Raji (cell line): ENCODE data around the gene ERCC6L.

Source experiments
- POLR2A ChIP-seq: IDR thresholded peaks from 2 replicates; pipeline ENCODE4 v1.6.1; 2011; ENCODE audit warnings: low read depth, low read length, control low read depth; ENCODE audit not compliant: insufficient read depth

ERCC6L gene

DNA sequence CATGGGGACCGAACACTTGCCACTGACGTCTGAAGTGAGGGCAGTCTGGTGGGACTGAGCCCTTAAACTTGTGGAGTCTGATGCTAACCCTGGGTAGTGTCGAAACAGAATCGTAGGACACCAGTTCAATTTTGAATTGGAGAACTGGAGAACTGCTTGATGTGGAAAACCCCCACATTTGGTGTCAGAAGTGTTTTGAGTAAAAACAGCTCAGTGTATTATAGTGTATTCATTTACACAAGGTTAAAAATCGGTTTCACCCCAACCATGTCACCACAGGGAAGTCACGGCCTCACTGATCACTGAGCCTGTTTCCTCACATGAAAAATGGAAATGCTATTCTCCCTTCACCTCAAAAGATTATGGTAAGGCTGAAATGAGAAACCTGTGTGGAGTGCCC is 35.4 kb downstream of the ERCC6L start:
- TF ChIP-seq POLR2A: no peak

DNA sequence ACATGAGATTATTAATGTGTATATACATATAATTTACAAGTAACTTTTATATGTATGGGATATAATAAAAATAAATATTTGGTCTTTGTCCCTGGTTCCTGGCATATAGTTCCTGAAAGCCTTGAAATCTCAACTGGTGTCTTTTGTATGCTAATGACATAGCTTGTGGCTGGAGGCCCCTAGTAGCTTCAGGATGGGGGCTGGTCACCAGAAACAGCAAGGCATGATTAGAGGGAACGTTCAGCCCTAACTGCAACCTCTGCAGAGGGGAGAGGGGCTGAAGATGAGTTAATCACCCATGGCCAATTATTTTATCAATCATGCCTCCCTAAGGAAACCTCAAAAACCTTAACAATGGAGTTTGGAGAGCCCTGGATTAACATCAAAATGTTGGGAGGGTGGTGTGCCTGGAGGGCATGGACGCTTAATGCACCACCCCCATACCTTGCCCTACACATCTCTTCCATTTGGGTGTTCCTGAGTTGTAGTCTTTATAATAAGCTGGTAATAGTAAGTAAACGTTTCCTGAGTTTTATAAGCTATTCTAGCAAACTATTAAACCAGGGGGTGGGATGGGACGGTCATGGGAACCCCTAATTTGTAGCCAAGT is 35.9 kb downstream of the ERCC6L start:
- no peak for TF ChIP-seq POLR2A

DNA sequence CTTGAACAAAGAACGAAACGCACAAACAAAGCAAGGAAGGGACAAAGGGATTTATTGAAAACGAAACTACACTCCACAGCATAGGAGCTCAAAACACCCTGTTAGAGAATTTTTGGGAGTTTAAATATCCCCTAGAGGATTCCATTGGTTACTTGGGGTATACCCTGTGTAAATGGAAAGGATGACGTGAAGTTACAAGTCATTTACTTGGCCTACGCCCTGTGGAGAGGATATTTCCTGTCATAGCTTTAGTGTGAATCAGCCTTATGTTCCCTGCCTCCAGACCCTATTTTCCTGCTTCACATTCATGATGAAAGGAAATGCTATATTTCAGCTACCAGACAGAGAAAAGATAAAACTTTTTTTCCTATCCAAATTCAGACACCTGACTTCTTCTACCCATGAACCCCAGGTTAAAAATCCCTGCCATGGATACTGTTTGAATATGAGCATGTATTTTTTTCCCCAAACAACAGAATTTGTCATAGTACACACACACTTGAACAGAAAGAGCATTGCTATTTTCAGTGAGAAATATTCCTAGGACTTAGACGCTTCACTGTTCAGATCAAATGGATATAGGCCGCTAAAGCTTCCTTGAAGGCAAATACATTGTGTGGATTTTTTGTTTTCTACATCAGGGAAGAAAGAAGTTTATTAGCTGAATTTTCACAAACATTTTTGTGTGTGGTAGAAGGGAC is 36.8 kb downstream of the ERCC6L start:
- no peak for TF ChIP-seq POLR2A

DNA sequence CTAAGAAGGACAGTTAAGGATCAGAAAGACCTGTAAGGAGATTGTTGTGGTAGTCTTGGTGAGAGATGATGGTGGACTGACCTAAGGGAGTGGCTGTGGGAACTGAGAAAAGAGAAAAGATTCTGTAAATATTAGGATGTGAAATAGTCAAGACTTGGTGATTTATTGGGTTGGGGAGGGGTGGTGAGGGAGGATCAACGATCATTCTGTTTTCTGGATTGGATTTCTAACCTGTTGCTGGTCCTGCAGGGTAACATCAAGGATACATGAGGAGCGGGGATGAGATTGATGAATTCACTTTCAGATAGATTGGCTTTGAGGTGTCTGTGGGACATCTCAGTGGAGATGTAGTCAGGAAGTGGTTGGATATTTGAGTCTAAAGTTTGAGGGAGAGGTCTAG is 55.9 kb downstream of the ERCC6L start:
- no peak for TF ChIP-seq POLR2A

DNA sequence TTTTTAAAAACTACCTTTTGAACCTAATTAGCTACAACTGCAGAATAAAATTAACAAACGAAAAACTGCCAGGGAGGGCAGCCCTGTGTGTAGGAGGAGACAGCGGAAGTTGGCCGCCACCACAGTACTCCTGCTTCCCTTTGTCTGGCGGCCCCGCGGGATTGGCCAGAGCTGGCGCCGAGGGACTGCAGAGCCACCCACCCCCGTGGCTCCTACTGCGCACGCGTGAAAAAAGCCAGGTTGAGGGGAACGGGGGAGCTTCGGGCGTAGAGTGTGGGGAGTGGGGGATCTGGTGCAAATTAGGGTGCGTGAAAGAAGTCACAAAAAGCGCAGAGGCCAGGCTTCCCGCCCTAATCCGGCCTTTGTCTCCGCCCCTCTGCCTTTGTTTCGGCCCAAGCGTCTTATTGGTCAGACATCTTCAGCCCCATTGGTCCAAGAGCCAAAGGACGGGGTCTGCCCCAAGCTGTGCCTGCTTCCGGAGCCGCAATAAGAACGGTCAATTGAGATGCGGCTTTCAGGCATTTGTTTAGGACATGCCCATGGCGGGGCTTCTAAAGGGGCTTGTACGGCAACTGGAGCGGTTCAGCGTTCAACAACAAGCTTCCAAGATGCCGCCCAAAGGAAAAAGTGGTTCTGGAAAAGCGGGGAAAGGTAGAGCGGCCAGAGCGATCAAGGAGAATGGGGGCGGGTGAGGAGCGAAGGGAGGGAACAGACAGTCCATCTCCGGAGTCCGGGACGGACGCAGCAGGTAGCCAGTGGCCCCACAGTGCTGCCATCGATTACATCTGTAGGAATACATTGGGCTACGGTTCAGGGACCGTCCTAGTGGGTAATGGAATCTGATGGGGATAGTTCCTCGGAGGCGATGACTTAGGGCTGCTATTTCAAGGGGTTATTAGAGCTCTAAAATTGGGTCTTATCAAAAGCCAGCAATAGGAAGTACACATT is 57.4 kb downstream of the ERCC6L start, which contains the start of gene PIN4:
TSS of gene PIN4 (plus strand) at position 580 of the 948 bp plus-strand sequence. CDS start at position 609, 29 bp downstream.
- TF ChIP-seq POLR2A: peak; percentile 63

DNA sequence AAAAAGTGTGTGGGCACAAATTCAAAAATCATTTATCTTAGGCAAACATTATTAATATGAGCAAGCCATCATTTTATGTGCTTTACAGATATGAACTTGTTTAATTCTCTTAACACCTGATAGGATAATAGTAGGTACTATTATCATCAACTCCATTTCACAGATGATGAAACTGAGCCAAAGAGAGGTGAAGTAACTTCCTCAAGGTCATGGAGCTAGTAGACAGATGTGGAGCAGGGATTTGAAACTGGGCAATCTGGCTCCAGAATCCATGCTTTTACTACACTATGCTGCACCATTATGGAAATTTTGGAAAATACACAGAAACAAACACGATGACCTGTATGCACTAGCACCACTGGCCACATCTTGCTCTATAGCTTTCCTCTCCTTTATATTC is 58.3 kb downstream of the ERCC6L start:
- no peak for TF ChIP-seq POLR2A

DNA sequence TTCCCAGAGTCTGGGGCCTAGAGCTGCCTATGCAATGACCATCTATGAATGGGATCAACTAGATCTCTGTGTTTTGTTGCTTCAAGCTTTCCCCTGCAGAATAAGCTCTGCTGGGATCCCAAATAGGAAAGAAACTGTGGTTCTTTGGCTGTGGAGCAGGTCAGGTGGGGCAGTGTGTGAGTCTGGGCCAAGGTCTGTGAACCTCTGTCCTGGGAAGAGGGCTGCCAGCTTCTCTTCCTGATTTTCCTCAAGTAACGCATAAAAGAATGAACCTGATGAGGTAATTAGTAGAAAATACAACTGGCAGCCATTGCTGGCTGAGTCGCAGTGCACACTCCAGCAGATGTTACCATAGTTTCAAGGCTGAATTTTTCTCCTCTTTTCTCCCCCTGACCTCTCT is 61.8 kb downstream of the ERCC6L start:
- no peak for TF ChIP-seq POLR2A

DNA sequence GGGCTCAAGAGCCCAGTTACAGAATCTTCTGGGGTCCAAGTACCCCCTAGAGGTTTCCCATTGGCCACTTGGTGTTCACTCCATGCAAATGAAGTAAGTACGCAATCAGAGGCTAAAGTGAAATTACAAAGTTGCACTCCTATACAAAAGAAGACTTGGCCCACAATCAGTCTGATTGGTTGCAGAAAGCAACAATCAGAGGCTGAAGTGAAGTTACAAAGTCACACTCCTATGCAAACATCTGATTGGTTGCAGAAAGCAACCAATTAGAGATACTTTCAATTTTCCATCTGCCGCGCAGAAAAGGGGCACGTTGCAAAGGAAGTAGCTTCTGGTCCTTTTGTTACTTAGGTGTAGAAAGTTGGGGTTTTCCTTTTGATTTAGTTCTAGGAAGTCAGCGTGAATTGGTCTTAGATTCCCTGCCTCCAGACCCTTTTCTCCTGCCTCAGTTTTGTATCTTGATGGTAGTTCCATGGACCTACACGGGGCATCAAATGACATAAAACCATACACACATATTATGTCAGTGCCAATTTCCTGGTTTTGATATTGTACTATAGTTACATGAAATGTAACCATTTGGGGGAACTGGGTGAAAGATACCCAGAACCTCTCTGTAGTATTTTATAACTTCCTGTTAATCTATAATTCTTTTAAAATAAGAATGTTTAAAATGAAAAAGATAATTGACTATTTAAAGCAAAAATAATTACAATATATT is 69.7 kb downstream of the ERCC6L start:
- TF ChIP-seq POLR2A: no peak

DNA sequence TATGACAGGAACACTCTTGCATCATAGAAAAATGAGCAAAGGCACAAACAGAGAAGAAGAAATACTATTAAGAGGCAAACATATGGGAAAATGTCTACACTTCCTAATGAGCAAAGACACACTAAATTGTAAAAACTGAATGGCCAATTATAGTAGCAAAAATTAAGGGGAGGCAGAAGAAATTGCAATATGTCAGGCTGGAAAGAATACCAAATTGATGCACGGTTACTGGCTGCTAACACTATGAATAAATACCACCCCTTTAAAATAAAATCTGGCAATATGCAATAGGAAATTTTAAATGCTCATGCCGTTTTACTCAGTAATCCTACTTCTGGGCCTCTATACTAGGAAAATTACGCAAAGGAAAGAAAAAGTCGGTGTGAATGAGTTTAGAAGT is 73.3 kb downstream of the ERCC6L start:
- no peak for TF ChIP-seq POLR2A

DNA sequence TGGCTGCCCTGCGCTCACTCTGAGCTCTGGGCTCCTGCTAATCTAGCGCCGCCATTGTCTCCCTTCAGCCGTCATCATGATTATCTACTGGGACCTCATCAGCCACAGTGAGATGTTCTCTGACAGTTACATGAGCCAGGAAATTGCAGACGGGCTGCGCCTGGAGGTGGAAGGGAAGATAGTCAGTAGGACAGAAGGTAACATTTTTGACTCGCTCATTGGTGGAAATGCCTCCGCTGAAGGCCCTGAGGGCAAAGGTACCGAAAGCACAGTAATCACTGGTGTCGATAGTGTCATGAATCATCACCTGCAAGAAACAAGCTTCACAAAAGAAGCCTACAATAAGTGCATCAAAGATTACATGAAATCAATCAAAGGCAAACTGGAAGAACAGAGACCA is 79.1 kb downstream of the ERCC6L start:
- no peak for TF ChIP-seq POLR2A

DNA sequence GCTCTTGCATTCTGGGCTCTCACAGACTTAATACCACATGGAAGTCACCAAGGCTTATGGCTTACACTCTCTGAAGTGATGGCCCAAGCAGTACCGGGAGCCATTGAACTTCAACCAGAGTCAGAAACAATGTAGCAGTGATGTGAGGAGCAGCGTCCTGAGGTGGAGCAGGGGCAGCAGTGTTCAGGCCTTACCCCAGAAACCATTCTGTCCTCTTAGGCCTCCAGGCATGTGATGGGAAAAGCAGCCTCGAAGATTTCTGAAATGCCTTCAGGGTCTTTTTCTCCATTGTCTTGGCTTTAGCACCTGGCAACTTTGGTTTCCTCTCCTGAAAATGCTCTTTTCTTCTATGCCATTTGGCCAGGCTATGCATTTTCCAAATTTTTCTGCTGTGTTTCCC is 80.1 kb downstream of the ERCC6L start:
- TF ChIP-seq POLR2A: no peak
